HG03439 (cell line): ENCODE data around the gene TMEM39B.
"Not testable (repeated sequence)": the region's sequence is repeated elsewhere in the genome, so short reads cannot be mapped to it uniquely, and the experiment has no call there.

Experiments
- ATAC-seq: cut with Tn5 transposase; IDR thresholded peaks from one replicate; pipeline ENCODE4 v1.9.1; 2021; ENCODE audit warnings: mild to moderate bottlenecking, moderate library complexity; ENCODE audit not compliant: unreplicated experiment

Gene TMEM39B

GRCh38 chr1:32068957-32069588 is 3.7 kb upstream of the TMEM39B start:
- ATAC-seq: no peak

DNA sequence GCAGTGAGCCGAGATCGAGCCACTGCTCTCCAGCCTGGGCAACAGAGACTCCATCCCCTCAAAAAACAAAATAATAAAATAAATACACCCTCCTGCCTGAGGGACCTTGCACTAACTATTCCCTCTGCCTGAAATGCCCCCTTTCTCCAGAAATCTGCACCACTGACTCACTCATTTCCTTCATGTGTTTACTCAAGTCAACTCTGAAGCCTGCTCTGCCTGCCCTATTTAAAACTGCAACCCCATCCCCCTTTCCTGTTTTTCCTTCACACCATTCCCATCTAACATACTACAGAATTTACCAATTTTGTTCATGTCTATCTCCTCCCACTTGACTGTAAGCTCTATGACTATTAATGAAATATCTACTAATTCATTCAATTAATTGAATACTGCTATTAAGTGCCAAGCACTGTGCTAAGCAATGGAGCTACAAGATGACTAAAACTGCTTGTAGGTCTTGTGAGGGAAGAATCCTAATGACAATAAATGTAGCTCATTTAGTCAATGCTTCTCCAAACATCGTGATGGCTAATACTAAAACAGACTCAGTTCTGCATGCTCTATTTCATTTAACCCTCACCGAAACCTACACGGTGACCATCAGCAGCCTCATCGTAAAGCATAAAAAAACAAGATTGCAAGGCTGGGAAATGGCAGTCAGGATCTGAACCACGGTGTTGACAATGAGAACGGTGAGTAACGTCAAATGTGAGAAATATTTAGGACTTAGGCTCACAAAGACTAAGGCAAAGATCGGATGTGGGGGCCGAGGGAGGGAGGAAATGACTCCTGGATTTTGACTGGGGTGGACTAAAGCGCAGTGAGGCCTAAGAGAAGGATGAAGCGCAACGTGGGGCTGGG is 749 bp upstream of the TMEM39B start:
- no peak for ATAC-seq

DNA sequence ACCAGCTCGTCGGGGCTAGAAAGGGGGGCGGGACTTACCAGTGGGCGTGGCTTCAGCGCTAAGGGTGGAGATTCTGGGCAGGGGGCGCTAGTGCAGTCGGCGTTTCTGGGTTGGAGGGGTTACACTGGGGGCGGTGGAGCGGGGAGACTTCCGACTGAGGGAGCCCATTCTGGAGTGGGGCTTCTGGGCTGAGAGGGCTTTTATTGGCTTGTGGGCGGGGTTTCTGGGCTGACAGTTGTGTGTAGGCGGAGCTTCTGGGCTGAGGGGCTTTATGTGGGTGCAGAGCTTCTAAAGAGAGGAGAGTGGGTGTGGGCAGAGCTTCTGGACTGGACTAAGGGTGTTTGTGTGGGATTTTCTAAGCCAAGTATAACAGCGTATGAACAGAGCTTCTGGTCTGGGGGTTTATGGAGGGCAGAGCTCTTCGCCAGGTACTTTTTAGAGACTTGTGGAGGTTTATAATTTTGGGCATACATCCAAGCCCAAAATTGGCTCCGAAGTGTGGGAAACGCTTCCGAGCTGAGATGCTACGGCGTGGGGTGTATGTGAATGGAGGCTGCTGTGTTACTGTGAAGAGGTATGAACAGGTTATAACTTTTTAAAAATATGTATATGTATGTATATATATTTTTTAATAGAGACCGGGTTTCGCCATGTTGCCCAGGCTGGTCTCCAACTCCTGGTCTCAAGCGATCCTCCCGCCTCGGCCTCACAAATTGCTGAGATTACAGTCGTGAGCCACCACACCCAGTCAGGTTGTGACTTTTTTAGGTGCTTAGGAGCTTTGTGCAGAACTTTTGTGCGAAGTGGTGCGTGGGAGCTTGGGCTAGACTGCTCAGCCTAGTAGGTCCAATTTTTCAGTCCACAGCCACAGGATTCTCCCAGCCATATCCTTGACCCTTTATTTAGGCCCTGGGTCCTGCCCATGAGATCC is 825 bp downstream of the TMEM39B start:
- peak; percentile 13 for ATAC-seq

DNA sequence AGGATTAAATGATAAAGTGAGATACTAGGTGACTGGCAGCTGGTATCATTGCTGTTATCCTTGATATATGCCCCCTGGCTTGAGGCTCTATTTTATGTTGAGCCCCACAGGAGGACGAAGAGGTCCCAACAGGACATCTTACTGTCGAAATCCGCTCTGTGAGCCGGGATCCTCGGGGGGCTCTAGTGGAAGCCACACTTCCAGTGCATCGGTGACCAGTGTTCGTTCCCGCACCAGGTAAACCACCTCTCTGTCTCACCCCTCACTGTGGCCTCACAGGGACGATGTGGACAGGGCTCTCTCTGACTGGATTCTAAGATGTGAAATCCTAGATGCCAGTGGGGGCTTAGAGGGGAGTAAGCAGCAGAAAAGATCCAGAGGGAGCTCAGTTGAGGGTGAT is 2.1 kb downstream of the TMEM39B start:
- ATAC-seq: no peak

DNA sequence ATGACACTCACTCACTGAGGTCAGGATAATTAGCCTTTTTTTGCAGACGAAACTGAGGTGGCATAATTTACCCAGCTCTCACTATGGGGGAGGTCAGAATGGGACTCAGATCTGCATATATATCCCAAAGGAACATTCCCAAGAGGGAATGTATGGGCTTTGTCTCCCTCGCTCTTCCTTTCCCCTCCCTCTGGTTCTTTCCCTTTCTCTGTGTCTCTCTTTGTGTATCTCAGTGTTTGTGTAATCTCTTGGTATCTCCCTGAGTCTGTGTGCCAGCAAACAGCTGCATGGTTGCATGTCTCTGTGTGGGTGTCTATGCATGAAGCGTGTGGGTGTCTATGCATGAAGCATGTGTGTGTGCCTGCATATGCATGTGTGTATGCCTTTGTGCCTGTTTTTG is 4.7 kb downstream of the TMEM39B start:
- ATAC-seq: no peak

DNA sequence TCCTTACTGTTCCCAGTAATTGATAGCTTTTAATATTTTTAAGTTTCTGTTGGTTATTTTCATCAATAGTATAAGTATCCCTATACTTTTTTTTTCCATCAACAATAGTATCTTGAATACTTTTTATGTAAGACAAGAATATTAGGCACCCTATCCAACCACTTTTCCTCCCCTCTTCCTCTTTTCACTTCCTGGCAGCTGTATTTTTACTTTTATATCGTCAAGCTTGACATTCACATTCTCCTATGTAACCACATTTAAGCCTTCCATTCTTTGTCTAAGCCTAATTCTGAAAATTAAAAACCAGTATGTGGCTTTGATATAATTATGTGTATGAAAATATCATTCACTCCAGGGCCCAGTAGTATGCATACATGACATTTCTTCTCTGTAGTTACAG is 9.3 kb downstream of the TMEM39B start:
- no peak for ATAC-seq

GRCh38 chr1:32086381-32086780 is 13.6 kb downstream of the TMEM39B start:
- not testable (repeated sequence) for ATAC-seq

GRCh38 chr1:32091176-32091575 is 18.4 kb downstream of the TMEM39B start:
- no peak for ATAC-seq

GRCh38 chr1:32091591-32091990 is 18.9 kb downstream of the TMEM39B start:
- ATAC-seq: no peak

- no peak for ATAC-seq
Observed at GRCh38 chr1:32094746-32095521, 22.2 kb downstream of the TMEM39B start.

DNA sequence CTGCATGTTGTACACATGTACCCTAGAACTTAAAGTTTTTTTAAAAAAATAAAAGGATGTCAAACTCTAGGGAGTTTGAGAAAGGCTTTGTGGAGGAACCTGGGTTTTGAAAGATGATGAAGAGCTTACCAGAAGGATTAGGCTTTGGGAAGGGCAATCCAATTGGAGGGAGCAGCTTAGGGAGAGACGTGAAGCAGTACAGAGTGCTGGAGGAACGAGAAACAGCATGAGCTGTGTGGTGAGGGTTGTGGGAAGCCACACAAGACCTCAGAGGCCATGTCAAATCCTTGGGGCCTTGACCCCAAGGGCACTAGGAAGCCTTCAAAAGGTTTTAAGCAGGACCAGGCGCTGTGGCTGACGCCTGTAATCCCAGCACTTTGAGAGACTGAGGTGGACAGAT is 26.7 kb downstream of the TMEM39B start:
- ATAC-seq: no peak

GRCh38 chr1:32100359-32100758 is 27.6 kb downstream of the TMEM39B start:
- no peak for ATAC-seq

- no peak for ATAC-seq
Observed at GRCh38 chr1:32100807-32101708, 28.3 kb downstream of the TMEM39B start.

DNA sequence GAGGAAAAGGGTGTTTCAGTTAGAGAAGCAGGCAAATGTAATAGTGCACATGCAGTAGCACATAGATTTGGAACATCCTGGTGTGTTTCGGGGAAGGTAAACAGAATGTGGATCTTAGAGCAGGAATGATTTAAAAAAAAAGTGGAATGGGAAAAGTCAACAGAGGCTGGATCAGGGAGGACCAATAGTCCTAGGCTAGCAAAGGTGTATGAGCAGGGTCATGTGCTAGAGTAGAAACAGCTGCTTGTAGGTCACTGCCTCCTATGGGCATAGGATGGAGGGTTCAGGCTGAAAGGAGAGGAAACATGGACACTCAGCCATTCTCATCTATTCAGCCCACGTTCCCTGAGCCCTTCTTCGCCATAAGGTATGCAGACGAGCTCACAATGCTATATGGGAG is 31.4 kb downstream of the TMEM39B start:
- no peak for ATAC-seq

- ATAC-seq: no peak
Observed at GRCh38 chr1:32105338-32105737, 32.6 kb downstream of the TMEM39B start.

DNA sequence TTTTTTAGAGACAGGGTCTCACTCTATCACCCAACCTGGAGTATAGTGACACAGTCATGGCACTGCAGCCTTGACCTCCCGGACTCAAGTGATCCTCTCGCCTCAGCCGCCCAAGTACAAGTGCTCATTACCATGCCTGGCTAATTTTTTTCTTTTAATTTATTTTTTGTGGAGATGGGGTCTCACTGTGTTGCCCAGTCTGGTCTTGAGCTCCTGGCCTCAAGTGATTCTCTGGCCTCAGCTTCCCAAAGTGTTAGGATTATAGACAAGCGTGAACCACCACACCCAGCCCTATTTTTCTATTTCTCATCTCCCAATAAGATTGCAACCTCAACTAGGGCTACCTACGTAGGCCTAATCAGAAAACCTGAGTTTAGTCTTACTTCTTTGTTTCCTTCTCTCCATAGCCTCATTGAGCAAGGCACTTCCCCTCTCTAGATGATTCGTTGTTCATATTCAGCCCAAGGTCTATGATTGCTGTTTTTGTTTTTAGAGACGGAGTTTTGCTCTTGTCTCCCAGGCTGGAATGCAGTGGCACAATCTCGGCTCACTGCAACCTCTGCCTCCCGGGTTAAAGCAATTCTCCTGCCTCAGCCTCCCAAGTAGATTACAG is 34.0 kb downstream of the TMEM39B start:
- no peak for ATAC-seq

DNA sequence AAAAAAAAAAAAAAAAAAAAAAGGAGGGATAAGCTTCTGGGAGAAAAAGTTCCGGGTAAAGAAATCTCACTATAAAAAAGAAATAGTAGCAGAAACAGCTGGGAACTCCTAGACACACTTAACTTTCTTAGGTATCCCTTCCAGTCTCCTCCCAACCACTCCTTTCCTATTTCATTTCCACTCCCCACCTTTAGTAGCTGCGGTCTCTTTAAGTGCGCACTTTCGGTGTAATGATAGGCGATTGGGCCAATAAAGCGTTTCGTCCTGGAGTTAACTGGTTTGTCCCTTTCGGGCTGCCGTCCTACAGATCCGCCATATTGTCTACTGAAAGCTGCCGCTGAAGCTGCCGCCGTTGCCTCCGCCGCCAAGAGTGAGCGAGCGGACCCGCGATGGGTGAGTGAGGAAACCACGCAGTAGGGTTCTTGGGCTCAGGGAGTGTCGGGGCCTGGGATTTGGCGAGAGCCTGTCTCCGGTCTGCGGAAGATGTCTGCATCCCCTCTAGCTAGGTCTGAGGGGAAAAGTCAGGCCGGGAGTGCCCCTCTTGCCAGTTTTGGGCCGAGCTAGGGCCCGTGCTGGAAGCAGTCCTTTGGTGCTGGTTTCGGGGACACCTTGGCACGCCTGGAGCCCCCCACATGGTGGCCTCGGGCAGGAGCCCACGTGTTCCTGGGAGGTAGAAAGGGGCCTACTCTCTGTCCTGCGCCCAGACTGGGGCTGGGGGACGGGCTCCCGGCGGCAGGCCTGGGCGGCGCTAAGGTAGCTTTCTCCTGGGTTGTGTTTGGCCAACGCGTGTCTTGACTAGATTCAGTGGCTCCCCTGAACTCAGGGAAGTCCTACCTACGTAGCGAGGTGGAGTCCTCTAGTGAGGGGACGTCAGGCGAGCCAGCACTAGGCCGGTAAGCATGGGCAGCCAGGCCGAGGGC is 35.3 kb downstream of the TMEM39B start, which contains the start of gene KPNA6:
TSS of gene KPNA6 (plus strand) at position 315 of the 920 bp plus-strand sequence. CDS start at position 390, 75 bp downstream.
- ATAC-seq: peak; percentile 64

DNA sequence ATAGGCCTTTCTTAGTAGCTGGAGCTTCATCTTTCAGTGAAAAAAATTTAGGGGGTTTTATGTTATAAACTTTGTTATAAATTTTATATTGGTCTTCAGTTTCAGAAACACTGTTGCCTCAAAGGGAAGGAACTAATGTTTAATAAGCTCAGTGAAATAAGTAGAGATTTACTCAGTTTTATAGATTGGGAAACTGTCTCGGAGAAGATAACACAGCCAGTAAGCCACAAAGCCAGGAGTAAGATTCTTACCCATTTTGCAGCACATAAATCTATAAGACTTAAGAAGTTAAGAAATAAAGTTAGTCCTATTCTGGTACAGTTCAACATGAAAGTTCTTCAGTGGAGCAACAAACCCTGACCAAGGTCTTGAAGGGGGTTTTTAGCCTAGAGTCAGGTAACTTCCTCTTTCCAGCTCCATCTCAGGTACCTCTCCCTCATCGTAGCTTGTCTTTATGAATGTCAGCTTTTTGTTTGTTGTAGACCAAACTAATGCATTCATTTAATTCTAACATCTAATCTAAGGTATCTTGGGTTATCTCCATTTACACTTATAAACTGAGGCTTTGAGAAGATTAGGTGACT is 38.4 kb downstream of the TMEM39B start:
- no peak for ATAC-seq
